Panc1 (cell line): ENCODE data around the gene FGR. TPM values are rescaled to one million over a fixed set of nuclear protein-coding genes. Genes with fewer than 3 reads are reported as not detected.
"Not testable (repeated sequence)": the region's sequence is repeated elsewhere in the genome, so short reads cannot be mapped to it uniquely, and the experiment has no call there.

ENCODE experiments used
- ATAC-seq: fragments of 200-7000 bp; cut with Tn5 transposase; 2 replicates; pipeline ENCODE4 v1.9.1; 2020; ENCODE audit warnings: mild to moderate bottlenecking, moderate library complexity
- BruUV-seq: library from RNA; stranded (reverse); fragments of 400-500 nt; replicated peaks from 2 replicates; lab custom pipeline; 2021; lab: Mats Ljungman, UMichigan
- CTCF ChIA-PET: fragments of 300-600 bp; sonication (Branson Sonifier 250); formaldehyde crosslinking; loops from one replicate; lab custom pipeline; 2022; ENCODE audit warnings: antibody characterized with exemption; lab: Charles Lee
- POLR2A ChIA-PET: fragments of 300-600 bp; sonication (Branson Sonifier 250); formaldehyde crosslinking; loops from one replicate; lab custom pipeline; 2022; ENCODE audit warnings: antibody characterized with exemption; lab: Charles Lee
- DNase-seq: peaks from one replicate; pipeline ENCODE4 v3.0.0-alpha.2; 2010; ENCODE audit warnings: low read depth, low spot score
- H3K27ac ChIP-seq: 2 replicates; pipeline ENCODE4 v1.5.1; 2011; ENCODE audit warnings: mild to moderate bottlenecking, low read length, inconsistent platforms
- H3K27me3 ChIP-seq: fragments of 200-500 bp; sonication (Bioruptor generic); 2 replicates; pipeline ENCODE4 v1.6.0; 2014; ENCODE audit warnings: low read length, inconsistent platforms; ENCODE audit not compliant: control insufficient read depth, insufficient read depth
- H3K36me3 ChIP-seq: fragments of 200-500 bp; sonication (Bioruptor generic); 2 replicates; pipeline ENCODE4 v1.5.1; 2014; ENCODE audit warnings: inconsistent platforms, mild to moderate bottlenecking, low read length, moderate library complexity; ENCODE audit not compliant: control insufficient read depth, insufficient read depth
- H3K4me1 ChIP-seq: 2 replicates; pipeline ENCODE4 v1.5.1; 2011; ENCODE audit warnings: inconsistent platforms, mild to moderate bottlenecking, low read length, moderate library complexity; ENCODE audit not compliant: control insufficient read depth, insufficient read depth
- H3K4me3 ChIP-seq, 2 experiments: 2 replicates each; pipeline ENCODE4 v1.5.1; 2011 to 2012; ENCODE audit warnings: low read depth in 2 of 2, low read length in 2 of 2, mild to moderate bottlenecking in 2 of 2, inconsistent platforms in 1 of 2, moderate library complexity in 1 of 2
- H3K9me3 ChIP-seq: fragments of 200-500 bp; sonication (Bioruptor generic); 2 replicates; pipeline ENCODE4 v1.5.1; 2014; ENCODE audit warnings: low read depth, mild to moderate bottlenecking, inconsistent platforms, low read length, moderate library complexity; ENCODE audit not compliant: control insufficient read depth, insufficient read depth
- POLR2AphosphoS5 ChIP-seq: IDR thresholded peaks from 2 replicates; pipeline ENCODE4 v1.6.1; 2012; ENCODE audit warnings: mild to moderate bottlenecking, low read depth, low read length, moderate library complexity
- SIN3A ChIP-seq: IDR thresholded peaks from 2 replicates; pipeline ENCODE4 v1.6.1; 2012; ENCODE audit warnings: low read depth, mild to moderate bottlenecking, low read length, moderate library complexity, borderline replicate concordance; ENCODE audit not compliant: insufficient read depth
- TCF7L2 ChIP-seq: IDR thresholded peaks from 2 replicates; pipeline ENCODE4 v1.6.1; 2011; ENCODE audit warnings: mild to moderate bottlenecking, low read depth, low read length, inconsistent platforms
- in situ Hi-C: cut with HindIII; loops from 2 replicates; pipeline ENCODE4 v1.10.0; 2016; ENCODE audit warnings: low sequenced_read_pairs, low pct_unique_long_range_greater_than_20kb
- intact Hi-C: fragments of 100-400 bp; cut with micrococcal nuclease; formaldehyde crosslinking; loops from one replicate; pipeline ENCODE4 v1.10.0; 2022; ENCODE audit not compliant: unreplicated experiment
- total RNA-seq: library from RNA; stranded (reverse); gene quantifications from one replicate; pipeline ENCODE4 v1.2.1, GENCODE V29; 2021; ENCODE audit not compliant: unreplicated experiment
- TF ChIP-seq, protein P1 (sequence below), 2 experiments: IDR thresholded peaks; 2 replicates each; pipeline ENCODE4 v1.6.1; 2011 to 2012; ENCODE audit warnings: low read depth in 2 of 2, control low read depth in 1 of 2, low read length in 1 of 2, mild to moderate bottlenecking in 1 of 2, moderate library complexity in 1 of 2; ENCODE audit not compliant: insufficient read depth in 1 of 2
- TF ChIP-seq, protein P2 (sequence below): fragments of 450-650 bp; IDR thresholded peaks from 2 replicates; pipeline ENCODE4 v1.5.1; 2017; ENCODE audit warnings: mild to moderate bottlenecking

The FGR gene
- total RNA-seq, 1 experiment from 2014 or later, result 0.18 TPM

DNA sequence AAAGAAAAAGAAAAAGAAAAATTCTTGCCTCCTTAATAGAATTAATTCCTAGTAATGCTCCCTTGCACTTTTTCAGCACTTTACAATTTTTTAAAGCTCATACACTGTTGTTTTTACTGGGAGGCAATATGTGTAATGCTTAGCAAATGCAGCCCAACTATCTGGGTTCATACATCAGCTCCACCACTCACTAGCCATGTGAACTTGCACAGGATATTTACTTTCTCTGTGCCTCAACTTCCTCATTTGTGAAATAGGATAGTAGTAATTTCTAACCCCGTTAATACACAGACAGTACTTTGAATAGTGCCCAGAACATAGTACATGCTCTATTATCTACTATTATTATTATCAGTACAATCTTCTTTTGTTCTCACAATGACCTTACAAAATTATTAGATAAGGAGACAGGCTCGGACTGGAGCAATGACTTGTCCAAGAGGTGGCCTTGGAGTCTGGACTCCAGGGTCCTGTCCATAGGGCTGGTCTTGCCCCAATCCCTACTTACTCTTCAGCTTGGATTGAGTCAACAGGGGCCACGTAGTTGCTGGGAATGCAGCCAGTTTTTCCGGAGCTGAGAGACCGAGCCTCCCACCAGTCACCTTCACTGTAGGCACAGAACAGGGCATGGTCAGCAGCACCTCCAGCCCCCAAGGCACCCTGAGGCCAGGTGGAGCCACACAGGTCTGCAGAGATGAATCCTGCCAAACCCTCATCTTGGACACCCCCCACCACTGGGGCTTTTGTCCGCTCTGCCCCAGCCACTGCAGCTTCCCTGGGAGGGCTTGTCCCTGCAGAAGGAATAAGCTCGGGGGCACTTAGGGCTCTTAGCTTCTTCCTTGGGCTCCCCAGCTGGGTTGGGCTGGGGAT, 13.7 kb downstream of the FGR start:
- in situ Hi-C loops, result no loop called here
- ChIA-PET POLR2A (no interaction called here), CTCF (no interaction called here)
- H3K4me1 ChIP-seq, result no peaks in the 10 kb centered on the region
- no peaks in the 10 kb centered on the region for H3K27me3 ChIP-seq
- BruUV-seq, result no TSS peak
- no peak; the same call in 1 of the 2 replicates for ATAC-seq
- no peaks in the 10 kb centered on the region for H3K9me3 ChIP-seq
- no peak for TF ChIP-seq SIN3A
- no peak for TF ChIP-seq POLR2AphosphoS5
- TF ChIP-seq TCF7L2, result no peak
- TF ChIP-seq, protein P1, sequence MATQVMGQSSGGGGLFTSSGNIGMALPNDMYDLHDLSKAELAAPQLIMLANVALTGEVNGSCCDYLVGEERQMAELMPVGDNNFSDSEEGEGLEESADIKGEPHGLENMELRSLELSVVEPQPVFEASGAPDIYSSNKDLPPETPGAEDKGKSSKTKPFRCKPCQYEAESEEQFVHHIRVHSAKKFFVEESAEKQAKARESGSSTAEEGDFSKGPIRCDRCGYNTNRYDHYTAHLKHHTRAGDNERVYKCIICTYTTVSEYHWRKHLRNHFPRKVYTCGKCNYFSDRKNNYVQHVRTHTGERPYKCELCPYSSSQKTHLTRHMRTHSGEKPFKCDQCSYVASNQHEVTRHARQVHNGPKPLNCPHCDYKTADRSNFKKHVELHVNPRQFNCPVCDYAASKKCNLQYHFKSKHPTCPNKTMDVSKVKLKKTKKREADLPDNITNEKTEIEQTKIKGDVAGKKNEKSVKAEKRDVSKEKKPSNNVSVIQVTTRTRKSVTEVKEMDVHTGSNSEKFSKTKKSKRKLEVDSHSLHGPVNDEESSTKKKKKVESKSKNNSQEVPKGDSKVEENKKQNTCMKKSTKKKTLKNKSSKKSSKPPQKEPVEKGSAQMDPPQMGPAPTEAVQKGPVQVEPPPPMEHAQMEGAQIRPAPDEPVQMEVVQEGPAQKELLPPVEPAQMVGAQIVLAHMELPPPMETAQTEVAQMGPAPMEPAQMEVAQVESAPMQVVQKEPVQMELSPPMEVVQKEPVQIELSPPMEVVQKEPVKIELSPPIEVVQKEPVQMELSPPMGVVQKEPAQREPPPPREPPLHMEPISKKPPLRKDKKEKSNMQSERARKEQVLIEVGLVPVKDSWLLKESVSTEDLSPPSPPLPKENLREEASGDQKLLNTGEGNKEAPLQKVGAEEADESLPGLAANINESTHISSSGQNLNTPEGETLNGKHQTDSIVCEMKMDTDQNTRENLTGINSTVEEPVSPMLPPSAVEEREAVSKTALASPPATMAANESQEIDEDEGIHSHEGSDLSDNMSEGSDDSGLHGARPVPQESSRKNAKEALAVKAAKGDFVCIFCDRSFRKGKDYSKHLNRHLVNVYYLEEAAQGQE (IDR thresholded peaks at IDR 0.05; ENCODE audit: insufficient read depth in 1 of 2, low read depth in 2 of 2, low read length in 1 of 2), result no peak
- TF ChIP-seq, protein P2, sequence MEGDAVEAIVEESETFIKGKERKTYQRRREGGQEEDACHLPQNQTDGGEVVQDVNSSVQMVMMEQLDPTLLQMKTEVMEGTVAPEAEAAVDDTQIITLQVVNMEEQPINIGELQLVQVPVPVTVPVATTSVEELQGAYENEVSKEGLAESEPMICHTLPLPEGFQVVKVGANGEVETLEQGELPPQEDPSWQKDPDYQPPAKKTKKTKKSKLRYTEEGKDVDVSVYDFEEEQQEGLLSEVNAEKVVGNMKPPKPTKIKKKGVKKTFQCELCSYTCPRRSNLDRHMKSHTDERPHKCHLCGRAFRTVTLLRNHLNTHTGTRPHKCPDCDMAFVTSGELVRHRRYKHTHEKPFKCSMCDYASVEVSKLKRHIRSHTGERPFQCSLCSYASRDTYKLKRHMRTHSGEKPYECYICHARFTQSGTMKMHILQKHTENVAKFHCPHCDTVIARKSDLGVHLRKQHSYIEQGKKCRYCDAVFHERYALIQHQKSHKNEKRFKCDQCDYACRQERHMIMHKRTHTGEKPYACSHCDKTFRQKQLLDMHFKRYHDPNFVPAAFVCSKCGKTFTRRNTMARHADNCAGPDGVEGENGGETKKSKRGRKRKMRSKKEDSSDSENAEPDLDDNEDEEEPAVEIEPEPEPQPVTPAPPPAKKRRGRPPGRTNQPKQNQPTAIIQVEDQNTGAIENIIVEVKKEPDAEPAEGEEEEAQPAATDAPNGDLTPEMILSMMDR, result no peak
- no peak for DNase-seq
- H3K27ac ChIP-seq, result no peak overlapping the region
- no peak overlapping the region for H3K4me3 ChIP-seq
- intact Hi-C loops, result no loop called here
- no peaks in the 10 kb centered on the region for H3K36me3 ChIP-seq

DNA sequence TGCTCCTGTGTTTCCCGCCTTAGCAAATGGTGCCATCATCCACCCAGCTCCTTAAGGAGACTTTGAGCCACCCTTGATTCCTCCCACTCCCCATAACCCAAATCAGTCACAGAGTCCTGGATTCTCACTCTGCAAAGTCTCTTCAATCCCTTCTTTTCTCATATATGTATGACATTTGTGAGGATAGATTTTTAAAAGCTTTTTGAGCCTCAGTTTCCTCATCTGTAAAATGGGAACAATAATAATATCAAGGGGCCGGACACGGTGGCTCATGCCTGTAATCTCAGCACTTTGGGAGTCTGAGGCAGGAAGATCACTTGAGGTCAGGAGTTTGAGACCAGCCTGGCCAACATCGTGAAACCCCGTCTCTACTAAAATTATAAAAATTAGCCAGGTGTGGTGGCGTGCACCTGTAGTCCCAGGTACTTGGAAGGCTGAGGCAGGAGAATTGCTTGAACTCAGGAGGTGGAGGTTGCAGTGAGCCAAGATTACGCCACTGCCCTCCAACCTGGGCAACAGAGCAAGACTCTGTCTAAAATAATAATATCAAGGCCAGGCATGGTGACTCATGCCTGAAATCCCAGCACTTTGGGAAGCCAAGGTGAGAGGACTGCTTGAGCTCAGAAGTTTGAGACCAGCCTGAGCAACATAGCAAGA, 15.1 kb downstream of the FGR start:
- H3K36me3 ChIP-seq, H3K4me3 ChIP-seq, CTCF ChIA-PET, H3K27me3 ChIP-seq, BruUV-seq, H3K27ac ChIP-seq, ATAC-seq, H3K4me1 ChIP-seq, DNase-seq, H3K9me3 ChIP-seq, in situ Hi-C loops, intact Hi-C loops: not testable (repeated sequence)
- POLR2A ChIA-PET, result interaction anchor here (0.6 kb wide), 1 partner anchor 18 kb away, joined by 3 read pairs; no protein-coding TSS in a partner anchor
